Transverse colon (tissue), 3 donors: ENCODE results near the gene HDAC2.

Experiments used
- POLR2A ChIP-seq: fragments of 450-650 bp; IDR thresholded peaks from one replicate; pipeline ENCODE4 v1.6.1; 2016; ENCODE audit warnings: antibody characterized with exemption, mild to moderate bottlenecking, moderate library complexity
- TF ChIP-seq, protein P1 (sequence below), 5 experiments: fragments of 200-600 bp in 3 of 5; fragments of 450-650 bp in 2 of 5; sonication (generic) in 3 of 5; IDR thresholded peaks; 1 replicate in 2 of 5; 2 replicates in 3 of 5; pipeline ENCODE4 v1.5.1; 2016 to 2017; ENCODE audit warnings: antibody characterized with exemption in 5 of 5, inconsistent platforms in 3 of 5, mild to moderate bottlenecking in 2 of 5, moderate library complexity in 1 of 5

DNA sequence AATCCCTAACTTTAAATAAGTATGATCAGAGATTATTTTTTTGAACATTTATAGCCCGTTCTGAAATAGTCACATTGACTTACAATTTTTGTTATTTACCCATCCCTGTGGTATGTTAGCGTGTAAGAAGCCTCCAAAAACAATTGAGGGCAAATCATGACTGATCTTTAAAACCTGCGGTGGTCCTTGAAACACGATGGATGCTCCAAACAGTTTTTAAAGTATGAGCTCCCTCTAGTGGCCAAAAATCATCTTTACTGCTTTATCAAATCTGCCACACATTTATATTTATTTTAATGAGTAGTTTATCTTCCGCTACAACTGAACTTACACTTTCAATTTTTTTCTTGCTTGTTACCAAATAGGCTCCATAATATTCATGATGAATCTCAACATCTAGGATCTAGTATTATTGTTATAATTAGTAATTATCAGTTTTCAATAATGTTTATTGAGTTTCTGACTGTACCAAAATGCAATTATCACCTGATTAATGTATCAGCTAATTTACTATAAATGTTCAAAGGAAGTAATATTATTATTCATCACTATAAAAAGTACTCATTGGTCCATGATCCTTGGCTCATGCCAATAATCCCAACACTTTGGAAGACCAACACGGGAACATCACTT is 61.6 kb downstream of the HDAC2 start:
- TF ChIP-seq, protein P1, sequence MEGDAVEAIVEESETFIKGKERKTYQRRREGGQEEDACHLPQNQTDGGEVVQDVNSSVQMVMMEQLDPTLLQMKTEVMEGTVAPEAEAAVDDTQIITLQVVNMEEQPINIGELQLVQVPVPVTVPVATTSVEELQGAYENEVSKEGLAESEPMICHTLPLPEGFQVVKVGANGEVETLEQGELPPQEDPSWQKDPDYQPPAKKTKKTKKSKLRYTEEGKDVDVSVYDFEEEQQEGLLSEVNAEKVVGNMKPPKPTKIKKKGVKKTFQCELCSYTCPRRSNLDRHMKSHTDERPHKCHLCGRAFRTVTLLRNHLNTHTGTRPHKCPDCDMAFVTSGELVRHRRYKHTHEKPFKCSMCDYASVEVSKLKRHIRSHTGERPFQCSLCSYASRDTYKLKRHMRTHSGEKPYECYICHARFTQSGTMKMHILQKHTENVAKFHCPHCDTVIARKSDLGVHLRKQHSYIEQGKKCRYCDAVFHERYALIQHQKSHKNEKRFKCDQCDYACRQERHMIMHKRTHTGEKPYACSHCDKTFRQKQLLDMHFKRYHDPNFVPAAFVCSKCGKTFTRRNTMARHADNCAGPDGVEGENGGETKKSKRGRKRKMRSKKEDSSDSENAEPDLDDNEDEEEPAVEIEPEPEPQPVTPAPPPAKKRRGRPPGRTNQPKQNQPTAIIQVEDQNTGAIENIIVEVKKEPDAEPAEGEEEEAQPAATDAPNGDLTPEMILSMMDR (IDR thresholded peaks at IDR 0.05) = peak; percentile 70 to 81 (median 74)
- no peak for TF ChIP-seq POLR2A
